Putamen (tissue), 1 donor: ENCODE results near the gene CYB5D1.
"Not testable (repeated sequence)": the region's sequence is repeated elsewhere in the genome, so short reads cannot be mapped to it uniquely, and the experiment has no call there.

Source experiments
- DNase-seq: peaks from one replicate; pipeline ENCODE4 v3.0.0-alpha.2; 2016; ENCODE audit warnings: low spot score

The CYB5D1 gene

GRCh38 chr17:7856011-7856810, 1.6 kb upstream of the CYB5D1 start:
- DNase-seq, result no peak

- DNase-seq, result peak; percentile 99
Measured at GRCh38 chr17:7856811-7857712, 741 bp upstream of the CYB5D1 start, which contains the start of gene NAA38. NAA38 (minus strand) TSS chr17:7857559; CDS start chr17:7857463, 96 bp downstream.

DNA sequence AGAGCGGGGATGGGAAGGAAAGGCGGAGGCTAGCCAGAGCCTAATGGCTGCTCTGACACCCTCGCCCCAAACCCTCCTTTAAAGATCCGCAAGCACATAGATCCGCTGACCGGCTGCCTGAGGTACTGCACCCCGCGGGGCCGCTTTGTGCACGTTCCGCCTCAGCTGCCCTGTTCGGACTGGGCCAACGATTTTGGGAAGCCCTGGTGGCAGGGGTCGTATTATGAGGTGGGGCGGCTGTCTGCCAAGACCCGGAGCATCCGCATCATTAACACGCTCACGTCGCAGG, 663 bp downstream of the CYB5D1 start:
- DNase-seq, result no peak

DNA sequence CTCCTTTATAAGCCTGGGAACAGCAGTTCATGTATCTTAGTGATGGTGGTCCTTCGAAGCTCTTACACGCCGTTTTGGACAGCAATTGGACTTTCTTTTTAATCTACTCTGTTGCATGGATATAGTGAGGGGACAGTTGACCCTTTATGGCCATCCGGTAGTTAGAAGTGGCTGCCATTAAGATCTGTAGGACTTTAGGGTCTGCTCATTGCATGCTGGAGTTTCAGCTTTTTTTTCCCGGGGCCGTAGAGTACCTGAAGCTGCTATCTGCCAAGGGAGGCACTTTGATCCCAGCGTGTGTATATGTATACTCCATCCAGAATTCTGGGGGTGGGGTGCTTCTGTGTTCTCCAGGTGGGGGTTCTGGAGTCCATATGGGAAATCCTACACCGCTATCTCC, 1.2 kb downstream of the CYB5D1 start:
- DNase-seq, result no peak

DNA sequence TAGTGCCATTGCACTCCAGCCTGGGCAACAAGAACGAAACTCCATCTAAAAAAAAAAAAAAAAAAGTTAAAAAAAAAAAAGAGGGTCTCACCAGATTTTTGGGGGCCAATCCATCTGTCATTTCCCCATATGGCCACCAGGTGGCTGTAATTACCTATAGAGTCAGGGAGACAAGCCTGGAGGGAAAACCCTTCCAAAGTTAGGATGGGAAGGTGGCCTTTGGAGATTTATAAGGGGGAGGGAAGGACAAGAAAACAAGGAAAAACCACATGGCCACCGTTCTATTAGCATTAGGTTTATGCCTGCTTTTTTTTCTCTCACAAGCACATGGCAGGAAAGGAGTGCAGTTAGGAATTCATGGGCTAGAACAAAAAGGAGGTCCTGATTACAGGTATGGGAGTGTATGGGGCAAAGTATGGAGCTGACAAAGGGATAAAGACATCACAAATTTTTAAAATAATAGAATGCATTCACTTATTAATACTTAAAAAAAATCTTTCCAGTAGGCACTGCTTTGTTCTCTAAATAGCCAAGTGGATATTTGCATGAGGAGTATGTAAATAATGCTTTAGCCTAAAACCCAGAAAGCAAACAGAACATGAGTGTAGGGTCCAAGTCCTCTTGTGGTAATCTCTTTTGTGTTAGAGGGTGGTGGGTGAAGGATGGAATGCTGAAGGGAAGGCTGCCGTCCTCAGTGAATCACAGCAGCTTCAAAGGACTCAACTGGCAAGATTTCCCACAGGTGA, 5.1 kb downstream of the CYB5D1 start:
- no peak for DNase-seq

DNA sequence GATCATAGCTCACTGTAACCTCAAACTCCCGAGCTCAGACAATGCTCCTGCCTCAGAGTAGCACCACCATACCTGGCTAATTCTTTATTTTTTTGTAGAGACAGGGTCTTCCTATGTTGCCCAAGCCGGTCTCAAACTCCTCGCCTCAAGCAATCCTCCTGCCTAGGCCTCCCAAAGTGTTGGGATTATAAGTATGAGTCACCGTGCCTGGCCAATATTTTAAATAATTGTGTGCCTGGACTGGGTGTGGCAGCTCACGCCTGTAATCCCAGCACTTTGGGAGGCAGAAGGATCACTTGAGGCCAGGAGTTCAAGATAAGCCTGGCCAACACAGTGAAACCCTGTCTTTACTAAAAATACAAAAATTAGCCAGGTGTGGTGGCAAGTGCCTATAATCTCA, 6.6 kb downstream of the CYB5D1 start:
- not testable (repeated sequence) for DNase-seq

- DNase-seq, result no peak
Measured at GRCh38 chr17:7864995-7865650, 7.3 kb downstream of the CYB5D1 start.

DNA sequence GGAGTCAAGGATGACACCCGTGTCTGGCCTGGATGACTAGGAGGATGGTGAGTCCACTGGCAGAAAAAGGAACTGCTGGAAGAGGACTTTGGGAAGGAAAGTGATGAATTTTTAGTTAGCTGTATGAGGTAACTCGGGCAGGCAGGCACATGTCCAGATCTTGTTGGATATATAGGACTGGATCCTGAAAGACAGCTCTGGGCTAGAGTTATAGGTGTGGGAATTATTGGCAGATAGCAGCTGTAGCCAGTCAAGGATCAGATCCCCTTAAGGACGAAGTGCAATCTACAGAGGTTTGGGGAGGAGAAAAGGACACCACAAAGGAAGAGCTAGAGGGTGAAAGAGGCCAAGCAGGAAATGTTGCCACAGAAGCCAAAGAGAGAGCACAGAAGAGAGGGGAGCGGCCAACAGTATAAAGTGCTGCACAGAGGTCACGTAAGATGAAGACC, 10.1 kb downstream of the CYB5D1 start:
- no peak for DNase-seq

GRCh38 chr17:7873051-7873450, 15.2 kb downstream of the CYB5D1 start:
- no peak for DNase-seq

GRCh38 chr17:7875804-7876370, 18.1 kb downstream of the CYB5D1 start:
- no peak for DNase-seq

- no peak for DNase-seq
Measured at GRCh38 chr17:7878234-7878633, 20.4 kb downstream of the CYB5D1 start.

GRCh38 chr17:7880076-7880868, 22.5 kb downstream of the CYB5D1 start:
- no peak for DNase-seq

DNA sequence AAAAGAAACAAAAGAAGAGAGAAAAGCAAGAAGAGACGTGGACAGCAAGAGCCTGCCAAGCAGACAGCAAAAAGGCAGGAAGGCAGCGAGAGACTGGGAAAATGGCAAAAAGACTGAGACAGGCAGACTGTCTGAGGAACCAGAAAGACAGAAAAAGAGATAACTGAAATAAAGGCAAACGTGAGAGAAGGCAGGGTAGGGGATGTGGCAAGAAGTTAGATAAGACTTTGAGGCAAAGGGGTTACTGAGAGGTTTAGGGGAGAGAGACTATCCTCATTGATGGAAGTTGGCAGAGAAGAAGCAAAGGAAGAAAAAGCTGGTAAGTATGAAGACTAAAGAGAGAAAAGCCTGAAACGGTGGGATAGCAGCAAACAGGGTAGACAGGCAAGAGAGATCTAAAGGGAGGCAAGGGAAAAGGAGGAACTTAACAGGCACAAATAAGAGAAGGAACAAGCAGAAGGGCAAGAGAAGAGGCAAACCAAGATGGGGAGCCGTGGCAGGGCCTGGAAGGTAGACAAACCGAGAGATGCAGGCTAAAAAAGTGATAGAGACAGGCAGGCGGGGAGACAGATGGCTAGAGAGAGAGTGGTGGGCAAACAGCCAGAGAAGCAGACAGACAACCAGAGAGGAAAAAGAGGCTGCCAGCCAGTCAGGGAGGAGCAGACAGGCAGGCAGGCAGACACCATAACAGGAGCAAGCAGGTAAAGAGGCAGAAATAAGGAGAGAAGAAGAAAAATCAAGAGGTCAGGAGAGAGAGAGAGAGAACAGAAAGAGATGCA, 23.7 kb downstream of the CYB5D1 start:
- no peak for DNase-seq

GRCh38 chr17:7882068-7882467, 24.3 kb downstream of the CYB5D1 start:
- DNase-seq, result no peak

DNA sequence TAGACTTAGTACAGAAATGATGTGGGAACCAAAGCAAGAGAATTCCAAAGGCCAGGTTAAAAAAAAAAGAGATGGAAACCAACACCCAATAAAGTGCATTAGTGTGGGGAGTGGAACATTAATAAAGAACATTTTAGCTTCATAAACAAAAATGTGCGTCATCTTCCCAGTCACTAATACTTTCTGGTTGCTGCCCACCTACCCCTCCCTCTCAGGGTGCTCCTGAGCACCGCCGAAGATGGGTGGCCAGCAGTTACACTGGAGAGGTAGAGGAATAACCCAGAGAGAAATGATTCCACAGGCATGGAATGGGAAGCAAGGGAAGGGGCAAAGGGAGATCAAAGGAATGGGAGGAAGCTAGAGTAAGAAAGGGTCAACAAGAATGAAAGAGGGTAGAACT, 24.8 kb downstream of the CYB5D1 start:
- no peak for DNase-seq

DNA sequence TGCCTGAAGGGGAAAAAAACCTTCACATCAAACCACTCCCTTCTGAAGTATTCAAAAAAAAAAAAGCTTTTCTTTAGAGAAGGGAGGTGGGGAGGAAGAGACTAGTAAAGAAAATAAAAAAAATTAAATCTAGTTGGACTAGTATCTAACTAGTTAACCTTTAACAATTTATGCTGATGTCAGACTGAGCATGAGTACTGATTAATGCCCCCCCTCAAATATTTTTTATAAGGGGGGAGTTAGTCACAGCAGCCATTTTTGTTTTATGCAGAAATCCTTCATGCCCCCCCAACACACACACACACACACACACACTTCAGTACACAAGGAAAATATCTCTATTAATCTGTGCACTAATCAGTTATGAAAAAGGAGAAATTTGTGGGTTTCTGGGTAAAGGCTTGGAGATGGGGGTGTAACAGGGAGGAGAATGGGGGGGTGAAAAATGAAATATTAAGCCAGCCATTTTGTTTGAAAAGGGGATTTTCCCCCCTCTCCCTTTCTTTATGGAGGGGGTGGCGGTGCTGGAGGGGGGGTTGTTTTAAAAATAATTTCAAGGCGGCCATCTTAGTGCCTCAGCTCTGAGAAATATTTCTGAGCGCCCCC, 26.1 kb downstream of the CYB5D1 start:
- DNase-seq, result no peak

DNA sequence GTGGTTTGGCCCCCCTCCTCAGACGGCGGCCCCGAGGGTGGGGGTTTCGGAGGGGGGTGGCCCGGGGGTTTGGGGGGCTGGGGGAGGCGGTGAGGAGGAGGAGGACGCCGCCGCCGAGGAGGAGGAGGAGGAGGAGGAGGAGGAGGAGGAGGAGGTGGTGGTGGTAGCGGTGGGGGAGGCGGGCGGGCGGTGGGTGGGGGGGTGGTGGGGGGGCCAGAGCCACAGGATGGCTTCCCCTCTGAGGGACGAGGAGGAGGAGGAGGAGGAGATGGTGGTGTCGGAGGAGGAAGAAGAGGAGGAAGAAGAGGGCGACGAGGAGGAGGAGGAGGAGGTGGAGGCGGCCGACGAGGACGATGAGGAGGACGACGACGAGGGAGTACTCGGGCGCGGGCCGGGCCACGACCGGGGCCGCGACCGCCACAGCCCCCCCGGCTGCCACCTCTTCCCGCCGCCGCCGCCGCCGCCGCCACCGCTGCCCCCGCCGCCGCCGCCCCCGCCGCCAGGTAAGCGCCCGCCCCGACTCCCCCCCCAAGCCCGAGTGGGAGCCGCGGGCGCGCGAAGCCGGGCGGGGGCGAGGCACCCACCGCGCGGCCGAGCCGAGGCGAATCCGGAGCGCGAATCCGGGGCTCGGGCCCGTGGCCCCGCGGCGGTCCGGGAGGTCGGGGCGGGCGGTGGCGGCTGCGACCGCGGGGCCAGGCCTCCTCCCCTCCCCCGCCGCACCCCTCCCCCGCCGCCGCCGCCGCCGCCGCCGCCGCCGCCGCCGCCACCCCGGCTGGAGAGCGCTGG, 27.0 kb downstream of the CYB5D1 start:
- DNase-seq, result no peak

- DNase-seq, result no peak
Measured at GRCh38 chr17:7885367-7886226, 27.8 kb downstream of the CYB5D1 start.
